Stimulated activated naive CD4-positive, alpha-beta T cell (primary cell): Measurements from ENCODE around the gene CST9.
"Not testable (repeated sequence)": the region's sequence is repeated elsewhere in the genome, so short reads cannot be mapped to it uniquely, and the experiment has no call there.

ENCODE experiments used
- DNase-seq, 6 experiments: peaks; one replicate each; lab custom pipeline; 2025; lab: John Stamatoyannopoulos, UW

CST9 gene

DNA sequence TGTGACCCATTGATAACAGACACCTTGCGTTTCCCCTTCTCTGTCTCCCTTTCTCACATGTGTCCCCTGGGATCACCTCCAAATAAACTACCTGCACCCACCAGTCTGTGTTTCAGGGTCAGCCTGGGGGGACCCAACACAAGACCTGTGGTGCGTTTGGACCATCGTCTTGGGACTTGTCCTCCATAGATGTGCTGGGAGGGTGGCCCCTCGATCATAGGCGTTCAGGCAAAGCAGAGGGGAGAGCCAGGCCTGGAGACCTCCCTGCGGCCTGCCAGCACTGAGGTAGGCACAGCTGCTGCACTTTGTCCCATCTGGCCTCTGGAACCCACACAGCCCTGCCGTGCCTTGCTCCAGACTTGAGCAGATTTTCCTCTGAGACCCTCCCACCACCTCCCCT, 18.1 kb downstream of the CST9 start:
- no peak for DNase-seq

- DNase-seq, result no peak
These were observed 18.8 kb downstream of the CST9 start for GRCh38 chr20:23586735-23587525.

DNA sequence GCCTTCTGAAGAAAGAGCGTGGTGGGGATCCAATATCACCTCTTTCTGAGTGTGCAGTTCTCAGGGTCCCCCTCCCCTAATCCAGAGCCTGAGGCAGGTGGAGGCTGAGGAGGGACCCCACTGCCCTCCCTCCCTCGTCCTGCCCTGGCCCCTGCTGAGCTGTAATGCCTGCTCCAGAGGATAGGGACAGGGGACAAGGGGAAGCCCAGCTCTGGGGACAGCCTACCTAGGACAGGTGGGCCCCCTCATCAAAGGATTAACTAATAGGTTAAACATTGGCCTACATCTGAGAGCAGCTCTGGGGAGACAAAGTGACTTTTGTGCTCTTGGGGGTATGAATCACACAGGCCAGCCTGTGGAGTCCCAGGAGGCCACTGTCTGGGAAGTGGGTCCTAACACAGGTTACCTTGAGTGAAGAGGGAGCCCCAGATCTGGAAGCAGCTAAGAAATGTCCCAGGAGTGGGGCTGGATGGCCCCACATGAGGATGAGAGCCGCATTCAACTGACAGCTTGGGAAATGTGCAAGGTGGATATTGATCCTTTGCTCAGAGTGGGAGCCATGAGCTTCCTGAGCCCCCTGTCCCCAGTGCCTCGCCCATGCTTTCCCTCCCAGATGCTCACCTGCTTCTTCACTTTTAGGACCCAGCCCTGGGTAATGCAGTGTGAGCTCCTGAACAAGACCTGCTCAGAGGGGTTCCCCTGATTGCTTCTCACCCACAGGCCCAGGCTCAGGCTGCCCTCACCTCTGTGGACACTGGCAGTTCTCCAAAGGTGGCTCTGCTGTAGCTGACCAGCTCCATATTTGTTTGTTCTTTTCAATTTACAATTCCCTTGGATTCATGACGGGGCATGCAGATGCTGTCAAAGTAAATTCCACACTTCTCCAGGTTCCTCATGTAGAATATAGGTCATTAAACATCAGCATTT, 19.6 kb downstream of the CST9 start:
- no peak for DNase-seq

- DNase-seq, result no peak
These were observed 20.3 kb downstream of the CST9 start for GRCh38 chr20:23585449-23585807.

DNA sequence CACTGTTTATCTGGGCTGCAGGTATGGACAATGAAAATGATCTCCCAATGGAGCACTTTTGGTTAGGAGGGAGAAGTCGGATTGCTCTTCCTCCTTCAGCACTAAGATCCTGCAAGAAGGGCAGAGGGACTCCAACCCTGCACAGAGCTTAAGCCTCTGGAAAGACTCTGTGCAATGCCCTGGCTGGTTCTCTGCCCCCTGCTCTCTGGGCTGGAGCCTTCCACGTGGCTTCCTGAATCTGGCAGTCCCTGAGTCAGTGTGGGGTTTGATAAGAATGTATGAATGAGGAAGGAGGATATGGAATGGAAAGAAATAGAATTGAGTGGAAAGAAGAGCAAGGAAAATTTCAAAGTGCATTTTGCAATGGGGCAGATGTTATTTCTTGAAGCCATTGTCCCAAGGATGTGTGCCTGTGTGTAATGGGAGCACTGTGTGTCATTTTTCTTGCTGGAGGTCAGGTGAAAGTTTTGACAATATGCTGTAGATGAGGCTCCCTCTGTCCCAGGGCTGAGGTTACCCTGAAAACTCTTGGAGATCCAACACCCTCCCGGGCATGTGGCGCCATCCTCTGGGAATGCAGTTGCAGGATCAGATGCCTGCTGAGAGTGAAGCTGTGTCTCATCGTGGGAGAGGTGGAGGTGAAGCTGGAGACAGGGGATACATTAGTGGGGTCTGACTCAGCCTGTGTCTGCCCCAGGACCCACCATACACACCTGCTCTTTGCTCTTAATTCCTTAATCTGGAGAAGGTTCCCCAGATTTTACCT, 21.1 kb downstream of the CST9 start:
- no peak for DNase-seq

DNA sequence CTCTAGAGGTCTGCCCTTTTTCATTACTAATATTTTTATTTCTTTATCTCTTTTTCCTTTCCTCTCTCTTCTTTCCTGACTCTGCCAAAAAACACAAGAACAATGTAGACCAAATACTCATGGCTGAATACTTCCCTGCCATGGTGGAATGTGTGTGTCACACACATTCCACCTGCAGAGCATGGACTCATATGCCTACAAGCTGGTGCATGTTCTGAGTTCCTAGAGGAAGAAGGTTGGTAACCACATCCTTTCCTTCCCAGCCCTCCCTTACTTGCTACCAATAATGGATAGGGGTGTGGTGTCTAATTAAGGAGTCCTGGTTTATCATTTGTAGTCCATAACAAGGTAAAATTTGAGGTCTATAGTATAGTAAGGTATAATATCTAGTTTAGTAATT, 22.2 kb downstream of the CST9 start:
- no peak for DNase-seq

- DNase-seq, result no peak
These were observed 23.4 kb downstream of the CST9 start for GRCh38 chr20:23582293-23582692.

DNA sequence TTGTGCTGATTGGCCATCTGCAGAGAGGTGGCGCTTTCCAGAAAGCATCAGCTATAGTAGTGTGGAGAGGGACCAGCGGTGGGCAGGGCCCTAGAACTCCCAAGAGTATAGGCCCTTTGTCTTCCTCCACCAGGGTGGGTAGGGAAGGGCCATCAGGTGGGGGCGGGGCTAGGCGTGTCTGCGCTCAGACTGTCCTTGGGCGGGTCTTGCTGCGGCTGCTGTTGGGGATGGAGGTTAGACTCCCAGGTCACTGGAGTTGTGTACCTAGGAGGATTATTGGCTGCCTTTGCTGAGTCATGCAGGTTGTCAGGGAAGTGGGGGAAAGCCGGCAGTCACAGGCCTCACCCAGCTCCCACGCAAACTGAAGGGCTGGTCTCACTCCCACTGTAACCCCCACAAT, 23.9 kb downstream of the CST9 start:
- not testable (repeated sequence) for DNase-seq

DNA sequence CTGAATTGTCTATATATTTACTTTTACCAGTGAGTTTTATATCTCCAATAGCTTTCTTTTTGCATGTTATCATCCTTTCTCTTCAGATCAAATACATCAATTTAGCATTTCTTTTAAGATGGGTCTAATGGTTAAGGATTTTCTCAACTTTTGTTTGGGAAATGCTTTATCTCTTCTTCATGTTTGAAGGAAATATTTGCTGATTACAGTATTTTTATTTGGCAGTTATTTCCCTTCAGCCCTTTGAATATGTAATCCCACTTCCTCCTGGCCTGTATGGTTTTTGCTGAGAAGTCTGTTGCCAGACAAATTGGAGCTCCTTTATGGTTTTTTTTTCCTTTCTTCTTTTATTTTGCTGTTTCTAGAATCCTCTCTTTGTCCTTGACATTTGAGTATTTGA, 30.7 kb downstream of the CST9 start:
- no peak for DNase-seq

- DNase-seq, result no peak
These were observed 35.4 kb downstream of the CST9 start for GRCh38 chr20:23570178-23570760.

DNA sequence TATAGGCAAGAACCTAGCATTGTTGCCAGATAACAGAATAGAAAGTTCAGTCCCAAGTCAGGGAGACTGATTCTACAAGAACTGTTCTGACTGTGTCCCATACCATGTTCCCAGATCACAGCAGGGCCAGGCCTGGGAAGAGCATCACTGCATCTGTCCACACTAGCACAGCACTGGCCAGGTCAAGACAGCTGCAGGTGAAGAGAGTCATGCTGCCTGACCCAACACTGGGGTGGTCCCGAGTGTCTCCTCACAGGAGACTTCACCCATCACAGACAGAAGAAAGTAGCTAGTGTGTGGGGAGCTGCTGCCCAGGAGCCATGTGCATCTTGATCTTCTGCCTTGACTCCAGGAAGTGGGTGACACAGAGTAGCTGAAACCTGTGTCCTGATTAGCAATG, 36.1 kb downstream of the CST9 start:
- DNase-seq, result no peak

GRCh38 chr20:23568971-23569330, 36.8 kb downstream of the CST9 start:
- no peak for DNase-seq

DNA sequence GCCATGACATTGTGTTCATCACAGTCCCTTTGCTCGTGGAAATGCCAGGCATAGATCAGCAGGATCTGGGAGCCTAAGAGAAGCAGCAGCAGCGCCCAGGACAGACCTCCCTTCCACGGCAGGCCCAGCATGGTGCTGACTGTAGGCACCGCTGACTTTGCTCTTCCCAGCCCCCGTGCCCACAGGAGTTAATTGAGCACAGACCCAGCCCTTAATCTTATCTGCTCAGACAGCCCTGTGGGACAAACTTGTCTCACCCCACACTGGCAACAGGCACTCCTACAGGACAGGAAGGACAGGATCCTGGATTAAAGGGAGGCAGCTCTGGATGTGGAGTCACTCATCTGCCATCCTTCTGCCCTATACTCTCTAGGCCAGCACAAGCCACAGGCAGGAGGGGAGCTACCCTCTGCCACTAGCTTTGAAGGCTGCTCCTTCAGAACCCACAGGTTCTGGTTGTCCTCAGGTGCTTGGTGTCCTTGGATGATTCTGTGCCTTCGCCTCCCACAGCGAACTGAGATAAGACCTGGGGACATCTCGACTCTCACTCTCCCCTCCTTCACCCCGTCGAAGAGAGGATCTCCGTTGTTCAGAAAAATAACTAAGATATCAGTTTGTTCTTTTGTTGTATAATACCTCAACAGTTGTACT, 37.3 kb downstream of the CST9 start, which contains the start of gene CST9L:
Gene CST9L (minus strand): TSS at position 165 of the 651 bp plus-strand sequence. CDS start 34 bp downstream, at position 131.
- DNase-seq, result no peak

- DNase-seq, result no peak
These were observed 39.4 kb downstream of the CST9 start for GRCh38 chr20:23566199-23566932.

GRCh38 chr20:23565503-23566045, 40.1 kb downstream of the CST9 start:
- DNase-seq, result no peak

DNA sequence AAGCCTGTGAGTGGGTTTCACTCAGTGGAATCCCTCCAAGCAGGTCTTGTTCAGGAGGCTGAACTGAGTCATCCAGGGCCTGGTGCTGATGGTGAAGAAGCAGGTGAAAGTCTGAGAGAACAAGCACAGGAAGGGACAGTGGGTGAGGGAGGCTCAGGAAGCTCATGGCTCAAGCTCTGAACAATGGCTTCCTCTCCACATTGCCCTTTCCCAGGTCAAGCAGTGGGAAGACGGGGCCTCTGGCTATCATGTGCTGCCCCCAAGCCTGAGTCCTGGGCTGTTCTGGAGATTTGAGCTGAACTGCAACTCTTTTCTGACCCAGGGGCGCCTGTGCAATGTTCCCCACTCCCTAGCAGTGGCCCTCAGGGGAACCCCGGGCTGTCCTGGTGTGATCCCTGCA, 40.8 kb downstream of the CST9 start:
- no peak for DNase-seq

- no peak for DNase-seq
These were observed 42.9 kb downstream of the CST9 start for GRCh38 chr20:23562721-23563342.

DNA sequence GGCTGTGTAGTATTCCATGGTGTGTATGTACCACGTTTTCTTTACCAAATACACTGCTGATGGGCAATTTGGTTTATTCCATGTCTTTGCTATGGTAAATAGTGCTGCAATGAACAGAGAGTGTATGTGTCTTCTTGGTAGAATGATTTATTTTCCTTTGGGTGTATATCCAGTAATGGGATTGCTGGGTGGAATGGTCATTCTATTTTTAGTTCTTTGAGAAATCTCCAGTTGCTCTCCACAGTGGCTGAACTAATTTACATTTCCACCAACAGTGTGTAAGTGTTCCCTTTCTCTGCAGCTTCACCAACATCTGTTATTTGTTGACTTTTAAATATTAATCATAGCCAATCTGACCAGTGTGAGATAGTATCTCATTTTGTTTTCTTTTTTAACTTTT, 51.3 kb downstream of the CST9 start:
- no peak for DNase-seq
